ENCODE measurements around the gene MAPK13.
A peak's percentile ranks its signal among the peaks of the same experiment; 100 is the strongest.

MAPK13 gene

GRCh38 chr6:36111526-36111925 lies 18.8 kb upstream of the MAPK13 start:
- Histone ChIP-seq H3K79me2 (ENCODE audit: insufficient read depth, low read depth) (no peaks in the 10 kb centered on the region), H3K36me3 (ENCODE audit: insufficient read depth) (no peaks in the 10 kb centered on the region), H4K20me1 (ENCODE audit: insufficient read depth) (no peaks in the 10 kb centered on the region), H3K27ac (no peak overlapping the region), H3K4me3 (IDR thresholded peaks at IDR 0.05; ENCODE audit: insufficient read depth, low read depth, low read length) (no peak overlapping the region), H3K9ac (no peak overlapping the region), H3K27me3 (ENCODE audit: insufficient read depth, low read depth) (no peaks in the 10 kb centered on the region), H2AFZ (ENCODE audit: low read depth) (no peak overlapping the region), H3K4me1 (ENCODE audit: low read depth, poor library complexity, severe bottlenecking) (peaks cover 44% of the 10 kb centered on the region), H3K4me2 (no peak overlapping the region)
- no peak for TF ChIP-seq CTCF (conservative IDR thresholded peaks at IDR 0.05; ENCODE audit: low read depth, low read length)

- Histone ChIP-seq H3K4me1 (ENCODE audit: low read depth, poor library complexity, severe bottlenecking) (peaks cover 59% of the 10 kb centered on the region), H3K36me3 (ENCODE audit: insufficient read depth) (no peaks in the 10 kb centered on the region), H3K9ac (no peak overlapping the region), H2AFZ (ENCODE audit: low read depth) (no peak overlapping the region), H3K4me2 (peak overlapping the region; percentile 14; the same call in 1 of the 2 replicates), H3K4me3 (IDR thresholded peaks at IDR 0.05; ENCODE audit: insufficient read depth, low read depth, low read length) (no peak overlapping the region), H3K79me2 (ENCODE audit: insufficient read depth, low read depth) (no peaks in the 10 kb centered on the region), H4K20me1 (ENCODE audit: insufficient read depth) (no peaks in the 10 kb centered on the region), H3K27ac (no peak overlapping the region), H3K27me3 (ENCODE audit: insufficient read depth, low read depth) (no peaks in the 10 kb centered on the region)
- no peak for TF ChIP-seq CTCF (conservative IDR thresholded peaks at IDR 0.05; ENCODE audit: low read depth, low read length)
Observed at GRCh38 chr6:36113049-36113448, 17.3 kb upstream of the MAPK13 start.

- Histone ChIP-seq H3K4me3 (IDR thresholded peaks at IDR 0.05; ENCODE audit: insufficient read depth, low read depth, low read length) (no peak overlapping the region), H4K20me1 (ENCODE audit: insufficient read depth) (no peaks in the 10 kb centered on the region), H3K4me1 (ENCODE audit: low read depth, poor library complexity, severe bottlenecking) (peaks cover 65% of the 10 kb centered on the region), H3K27me3 (ENCODE audit: insufficient read depth, low read depth) (no peaks in the 10 kb centered on the region), H3K9ac (no peak overlapping the region), H2AFZ (ENCODE audit: low read depth) (no peak overlapping the region), H3K27ac (peak overlapping the region; percentile 21; the same call in 1 of the 2 replicates), H3K79me2 (ENCODE audit: insufficient read depth, low read depth) (no peaks in the 10 kb centered on the region), H3K36me3 (ENCODE audit: insufficient read depth) (no peaks in the 10 kb centered on the region), H3K4me2 (peak overlapping the region; percentile 14; the same call in 1 of the 2 replicates)
- no peak for TF ChIP-seq CTCF (conservative IDR thresholded peaks at IDR 0.05; ENCODE audit: low read depth, low read length)
Observed at GRCh38 chr6:36113703-36114102, 16.6 kb upstream of the MAPK13 start.

- TF ChIP-seq CTCF (conservative IDR thresholded peaks at IDR 0.05; ENCODE audit: low read depth, low read length), result no peak
- H3K4me3 ChIP-seq (IDR thresholded peaks at IDR 0.05; ENCODE audit: insufficient read depth, low read depth, low read length), result no peak overlapping the region
- peak overlapping the region; percentile 83 for H3K4me2 ChIP-seq
- peak overlapping the region; percentile 54 for H3K27ac ChIP-seq
- no peak overlapping the region for H2AFZ ChIP-seq (ENCODE audit: low read depth)
- H3K36me3 ChIP-seq (ENCODE audit: insufficient read depth), result no peaks in the 10 kb centered on the region
- no peaks in the 10 kb centered on the region for H3K27me3 ChIP-seq (ENCODE audit: insufficient read depth, low read depth)
- peak overlapping the region; percentile 23; the same call in 1 of the 2 replicates for H3K9ac ChIP-seq
- no peaks in the 10 kb centered on the region for H3K79me2 ChIP-seq (ENCODE audit: insufficient read depth, low read depth)
- H3K4me1 ChIP-seq (ENCODE audit: low read depth, poor library complexity, severe bottlenecking), result peaks cover 70% of the 10 kb centered on the region
- H4K20me1 ChIP-seq (ENCODE audit: insufficient read depth), result no peaks in the 10 kb centered on the region
Observed at GRCh38 chr6:36114798-36115408, 15.4 kb upstream of the MAPK13 start.
